ENCODE results near the gene USH2A. TPM values are rescaled to one million over a fixed set of nuclear protein-coding genes. Genes with fewer than 3 reads are reported as not detected.

USH2A gene
- total and polyA plus RNA-seq, 12 donors: 0.03 to 1.9 (median 0.16) TPM; not detected in 3

- H3K27me3 ChIP-seq: no peaks in the 10 kb centered on the region
- H3K4me3 ChIP-seq: no peak overlapping the region
- no peaks in the 10 kb centered on the region for H3K9me3 ChIP-seq (replicated peaks in 1 of 3)
- TF ChIP-seq POLR2A (IDR thresholded peaks at IDR 0.05) (no peak), CTCF (IDR thresholded peaks at IDR 0.05) (no peak)
- intact Hi-C loops (cut with DNase I): no loop called here
- no peaks in the 10 kb centered on the region for H3K4me1 ChIP-seq (replicated peaks in 1 of 2)
- no peak for DNase-seq
- no peak overlapping the region for H3K27ac ChIP-seq
- no peaks in the 10 kb centered on the region for H3K36me3 ChIP-seq (replicated peaks in 1 of 2)
Observed at GRCh38 chr1:216215169-216215568, 208.1 kb downstream of the USH2A start.

GRCh38 chr1:216212826-216213225 is 210.4 kb downstream of the USH2A start:
- TF ChIP-seq POLR2A (IDR thresholded peaks at IDR 0.05) (no peak), CTCF (IDR thresholded peaks at IDR 0.05) (no peak)
- Histone ChIP-seq H3K4me3 (no peak overlapping the region), H3K27ac (no peak overlapping the region), H3K9me3 (replicated peaks in 1 of 3) (no peaks in the 10 kb centered on the region), H3K36me3 (replicated peaks in 1 of 2) (no peaks in the 10 kb centered on the region), H3K4me1 (replicated peaks in 1 of 2) (no peaks in the 10 kb centered on the region), H3K27me3 (no peaks in the 10 kb centered on the region)
- no peak for DNase-seq
- intact Hi-C loops (cut with DNase I): no loop called here
- 88 to 100% (median 94%) methylated on average over 1 of the region's 1 CpG for WGBS, 4 donors

- intact Hi-C loops (cut with DNase I): no loop called here
- Histone ChIP-seq H3K27me3 (no peaks in the 10 kb centered on the region), H3K9me3 (replicated peaks in 1 of 3) (no peaks in the 10 kb centered on the region), H3K4me1 (replicated peaks in 1 of 2) (no peaks in the 10 kb centered on the region), H3K4me3 (no peak overlapping the region), H3K27ac (no peak overlapping the region), H3K36me3 (replicated peaks in 1 of 2) (no peaks in the 10 kb centered on the region)
- DNase-seq: peak in 1 of 7 donors; percentile 2
- 32 to 47% (median 39%) methylated on average over 4 of the region's 4 CpGs for WGBS, 4 donors
- TF ChIP-seq POLR2A (IDR thresholded peaks at IDR 0.05) (no peak), CTCF (IDR thresholded peaks at IDR 0.05) (no peak)
Observed at GRCh38 chr1:216210081-216210480, 213.2 kb downstream of the USH2A start.

- 87 to 94% (median 93%) methylated on average over 1 of the region's 1 CpG for WGBS, 4 donors
- Histone ChIP-seq H3K4me1 (replicated peaks in 1 of 2) (no peaks in the 10 kb centered on the region), H3K27me3 (no peaks in the 10 kb centered on the region), H3K4me3 (no peak overlapping the region), H3K36me3 (replicated peaks in 1 of 2) (no peaks in the 10 kb centered on the region), H3K27ac (no peak overlapping the region), H3K9me3 (replicated peaks in 1 of 3) (no peaks in the 10 kb centered on the region)
- no peak for TF ChIP-seq POLR2A (IDR thresholded peaks at IDR 0.05)
- no peak for TF ChIP-seq CTCF (IDR thresholded peaks at IDR 0.05)
- intact Hi-C loops (cut with DNase I): no loop called here
- DNase-seq: no peak
Observed at GRCh38 chr1:216209125-216209524, 214.1 kb downstream of the USH2A start.

All from adrenal gland (tissue), 12 donors.